GM23338 (cell line): ENCODE data around the gene DTNB. TPM values are rescaled to one million over a fixed set of nuclear protein-coding genes. Genes with fewer than 3 reads are reported as not detected.

Experiments used
- ATAC-seq: fragments of 200-7000 bp; cut with Tn5 transposase; 3 replicates; pipeline ENCODE4 v1.9.1; 2020
- DNase-seq: peaks from one replicate; pipeline ENCODE4 v3.0.0-alpha.2; 2015; ENCODE audit warnings: low spot score
- H2AFZ ChIP-seq: fragments of 200-600 bp; sonication (generic); 2 replicates; pipeline ENCODE4 v1.8.0; 2016; ENCODE audit warnings: antibody characterized with exemption, mild to moderate bottlenecking, moderate library complexity
- H3F3A ChIP-seq: fragments of 200-600 bp; sonication (generic); replicated peaks from 2 replicates; pipeline ENCODE4 v1.8.0; 2017; ENCODE audit warnings: antibody characterized with exemption, mixed run types, low read depth
- H3K27ac ChIP-seq: fragments of 200-600 bp; sonication (generic); 2 replicates; pipeline ENCODE4 v1.6.1; 2016; ENCODE audit warnings: low read depth
- H3K27me3 ChIP-seq: fragments of 200-600 bp; sonication (generic); 2 replicates; pipeline ENCODE4 v1.8.0; 2016; ENCODE audit warnings: mild to moderate bottlenecking, mixed run types, moderate library complexity; ENCODE audit not compliant: insufficient read depth
- H3K36me3 ChIP-seq: fragments of 200-600 bp; sonication (generic); 2 replicates; pipeline ENCODE4 v1.8.0; 2016; ENCODE audit warnings: mild to moderate bottlenecking; ENCODE audit not compliant: insufficient read depth
- H3K4me1 ChIP-seq: fragments of 200-600 bp; sonication (generic); 2 replicates; pipeline ENCODE4 v1.8.0; 2016; ENCODE audit warnings: mild to moderate bottlenecking, moderate library complexity; ENCODE audit not compliant: insufficient read depth
- H3K4me2 ChIP-seq: fragments of 200-600 bp; sonication (generic); 2 replicates; pipeline ENCODE4 v1.7.1; 2017; ENCODE audit warnings: mixed run types
- H3K4me3 ChIP-seq: fragments of 200-600 bp; sonication (generic); 2 replicates; pipeline ENCODE4 v1.6.1; 2016; ENCODE audit warnings: mixed run types
- H3K79me2 ChIP-seq: fragments of 200-600 bp; sonication (generic); replicated peaks from 2 replicates; pipeline ENCODE4 v1.8.0; 2017; ENCODE audit warnings: mild to moderate bottlenecking; ENCODE audit not compliant: insufficient read depth
- H3K9me2 ChIP-seq: fragments of 200-600 bp; sonication (generic); 2 replicates; pipeline ENCODE4 v1.8.0; 2017; ENCODE audit not compliant: insufficient read depth
- H4K20me1 ChIP-seq: fragments of 200-600 bp; sonication (generic); replicated peaks from 2 replicates; pipeline ENCODE4 v1.8.0; 2017; ENCODE audit warnings: mild to moderate bottlenecking; ENCODE audit not compliant: insufficient read depth
- H3K27ac Mint-ChIP-seq: 2 replicates; pipeline ENCODE4 v1.8.0; 2020; ENCODE audit warnings: inconsistent platforms, mild to moderate bottlenecking, moderate library complexity, mixed read lengths
- H3K27me3 Mint-ChIP-seq: 3 replicates; pipeline ENCODE4 v1.8.0; 2022; ENCODE audit warnings: low read depth, mild to moderate bottlenecking, moderate library complexity, mixed read lengths, inconsistent platforms; ENCODE audit not compliant: insufficient read depth, poor library complexity
- H3K36me3 Mint-ChIP-seq: 3 replicates; pipeline ENCODE4 v1.8.0; 2021; ENCODE audit warnings: low read depth, mild to moderate bottlenecking, inconsistent platforms, moderate library complexity, mixed read lengths
- H3K4me1 Mint-ChIP-seq: 3 replicates; pipeline ENCODE4 v1.8.0; 2020; ENCODE audit warnings: mild to moderate bottlenecking, inconsistent platforms, mixed read lengths
- H3K4me3 Mint-ChIP-seq: 3 replicates; pipeline ENCODE4 v1.8.0; 2021; ENCODE audit warnings: moderate library complexity, mild to moderate bottlenecking, inconsistent platforms, mixed read lengths
- H3K9me3 Mint-ChIP-seq: 3 replicates; pipeline ENCODE4 v1.8.0; 2020; ENCODE audit warnings: moderate library complexity, mild to moderate bottlenecking, inconsistent platforms, mixed read lengths
- CREB1 ChIP-seq: fragments of 250-450 bp; sonication (Bioruptor Pico); IDR thresholded peaks from 2 replicates; pipeline ENCODE4 v1.5.0; 2020; ENCODE audit warnings: low read depth, mild to moderate bottlenecking, moderate library complexity
- CTCF ChIP-seq, 2 experiments: fragments of 200-600 bp in 1 of 2; sonication (generic) in 1 of 2; conservative IDR thresholded peaks; 2 replicates each; pipeline versions ENCODE4 v1.5.1 to v1.6.1; 2016 to 2017; ENCODE audit warnings: antibody characterized with exemption in 2 of 2, low read depth in 2 of 2, mild to moderate bottlenecking in 2 of 2, moderate library complexity in 1 of 2
- ETS1 ChIP-seq: IDR thresholded peaks from 2 replicates; pipeline ENCODE4 v1.6.1; 2016; ENCODE audit warnings: antibody characterized with exemption
- EZH2 ChIP-seq: fragments of 200-600 bp; sonication (generic); IDR thresholded peaks from one replicate; pipeline ENCODE4 v1.8.0; 2017; ENCODE audit warnings: antibody characterized with exemption, mild to moderate bottlenecking, low read depth; ENCODE audit not compliant: unreplicated experiment
- JUNB ChIP-seq: IDR thresholded peaks from one replicate; pipeline ENCODE4 v1.6.1; 2016; ENCODE audit warnings: antibody characterized with exemption; ENCODE audit not compliant: unreplicated experiment
- NANOG ChIP-seq: IDR thresholded peaks from 2 replicates; pipeline ENCODE4 v1.6.1; 2016; ENCODE audit warnings: antibody characterized with exemption, borderline replicate concordance
- POLR2AphosphoS5 ChIP-seq: IDR thresholded peaks from 2 replicates; pipeline ENCODE4 v1.6.1; 2016; ENCODE audit warnings: antibody characterized with exemption, low read depth
- REST ChIP-seq: IDR thresholded peaks from one replicate; pipeline ENCODE4 v1.6.1; 2018; ENCODE audit warnings: antibody characterized with exemption; ENCODE audit not compliant: unreplicated experiment
- STAT1 ChIP-seq: IDR thresholded peaks from one replicate; pipeline ENCODE4 v1.6.1; 2016; ENCODE audit warnings: antibody characterized with exemption; ENCODE audit not compliant: unreplicated experiment
- ZNF114 ChIP-seq: fragments of 250-450 bp; sonication (Bioruptor Pico); IDR thresholded peaks from 2 replicates; pipeline ENCODE4 v1.5.0; 2020; ENCODE audit warnings: mild to moderate bottlenecking, moderate library complexity
- polyA plus RNA-seq: library from polyadenylated mRNA; unstranded; fragments of >200 nt; fragmentation: Nextera tagmentation; extraction: Ambion mirVana; gene quantifications from 2 replicates; pipeline ENCODE4 v1.2.1, GENCODE V29; 2016
- total RNA-seq: library from RNA; depleted of rRNA; stranded (reverse); fragments of >200 nt; shearing (Covaris generic); gene quantifications from 2 replicates; pipeline ENCODE4 v1.2.3, GENCODE V29; 2014

DTNB gene
- total and polyA plus RNA-seq, 2 experiments from 2014 or later, result 22.1 to 29.4 TPM

- Histone ChIP-seq H3K27ac (no peak overlapping the region), H3K79me2 (no peaks in the 10 kb centered on the region), H3K4me1 (no peaks in the 10 kb centered on the region), H3K27me3 (no peaks in the 10 kb centered on the region), H3K9me2 (peaks cover 6% of the 10 kb centered on the region; the same call in 1 of the 2 replicates), H3F3A (no peaks in the 10 kb centered on the region), H3K36me3 (no peaks in the 10 kb centered on the region), H3K4me2 (no peak overlapping the region), H3K4me3 (no peak overlapping the region), H2AFZ (no peak overlapping the region), H4K20me1 (no peaks in the 10 kb centered on the region)
- DNase-seq, result no peak
- peaks cover 2% of the 10 kb centered on the region for H3K27me3 Mint-ChIP-seq
- TF ChIP-seq REST (no peak), CREB1 (no peak), ZNF114 (CRISPR knock-in tag) (no peak), POLR2AphosphoS5 (no peak), EZH2 (no peak), STAT1 (no peak), CTCF (conservative IDR thresholded peaks at IDR 0.05; ENCODE audit: low read depth in 2 of 2) (no peak)
- no peak for ATAC-seq
- no peak overlapping the region; the same call in 1 of the 2 replicates for H3K27ac Mint-ChIP-seq
- H3K4me3 Mint-ChIP-seq, result no peak overlapping the region
- no peaks in the 10 kb centered on the region for H3K36me3 Mint-ChIP-seq
- H3K4me1 Mint-ChIP-seq, result peaks cover 18% of the 10 kb centered on the region
- H3K9me3 Mint-ChIP-seq, result no peaks in the 10 kb centered on the region; the same call in 2 of the 3 replicates
Observed at GRCh38 chr2:25491003-25491696, 182.2 kb downstream of the DTNB start.

- H3K9me3 Mint-ChIP-seq, result no peaks in the 10 kb centered on the region; the same call in 2 of the 3 replicates
- Histone ChIP-seq H3K4me2 (no peak overlapping the region), H3K36me3 (no peaks in the 10 kb centered on the region), H3K4me3 (no peak overlapping the region), H3K9me2 (peaks cover 6% of the 10 kb centered on the region; the same call in 1 of the 2 replicates), H4K20me1 (no peaks in the 10 kb centered on the region), H3K4me1 (no peaks in the 10 kb centered on the region), H2AFZ (no peak overlapping the region), H3K27ac (no peak overlapping the region), H3K27me3 (no peaks in the 10 kb centered on the region), H3K79me2 (no peaks in the 10 kb centered on the region), H3F3A (no peaks in the 10 kb centered on the region)
- ATAC-seq, result no peak
- H3K27ac Mint-ChIP-seq, result no peak overlapping the region
- H3K4me3 Mint-ChIP-seq, result no peak overlapping the region
- no peak for DNase-seq
- no peaks in the 10 kb centered on the region for H3K36me3 Mint-ChIP-seq
- peaks cover 18% of the 10 kb centered on the region for H3K4me1 Mint-ChIP-seq
- H3K27me3 Mint-ChIP-seq, result peaks cover 2% of the 10 kb centered on the region
- TF ChIP-seq ETS1 (no peak), CTCF (conservative IDR thresholded peaks at IDR 0.05; ENCODE audit: low read depth in 2 of 2) (no peak), JUNB (no peak), STAT1 (no peak), POLR2AphosphoS5 (no peak), CREB1 (no peak), NANOG (no peak), ZNF114 (CRISPR knock-in tag) (no peak)
Observed at GRCh38 chr2:25490217-25490616, 183.2 kb downstream of the DTNB start.
